ENCODE data around the gene RBM19. TPM values are rescaled to one million over a fixed set of nuclear protein-coding genes. Genes with fewer than 3 reads are reported as not detected.
A peak's percentile ranks its signal among the peaks of the same experiment; 100 is the strongest.

RBM19 gene
- total and polyA plus RNA-seq, 2 donors (not counting 1 experiment from before 2014, with no cell fraction given): 10.5 to 16.5 TPM

GRCh38 chr12:113852264-113852663 is 113.9 kb downstream of the RBM19 start:
- Histone ChIP-seq H3K27me3 (ENCODE audit: control insufficient read depth, insufficient read depth, low read length) (no peaks in the 10 kb centered on the region), H3K9me3 (ENCODE audit: control insufficient read depth, insufficient read depth, low read depth, low read length) (no peaks in the 10 kb centered on the region), H3K27ac (ENCODE audit: insufficient read depth, low read length) (no peak overlapping the region), H4K20me1 (ENCODE audit: control insufficient read depth, extremely low read depth, insufficient read depth, low read length) (no peaks in the 10 kb centered on the region), H3K36me3 (ENCODE audit: control insufficient read depth, insufficient read depth, low read length) (peaks cover 4% of the 10 kb centered on the region), H3K4me3 (replicated peaks in 1 of 4; ENCODE audit: control extremely low read depth in 1 of 4, insufficient read depth in 1 of 4, low read depth in 3 of 4, low read length in 4 of 4) (no peak overlapping the region), H3K4me1 (ENCODE audit: control insufficient read depth, extremely low read depth, insufficient read depth, low read length) (no peaks in the 10 kb centered on the region), H3K79me2 (ENCODE audit: control insufficient read depth, insufficient read depth, low read length) (no peaks in the 10 kb centered on the region), H3K9ac (ENCODE audit: insufficient read depth, low read length) (no peak overlapping the region), H3K4me2 (ENCODE audit: extremely low read depth, insufficient read depth, low read length) (no peak overlapping the region), H2AFZ (ENCODE audit: low read length) (no peak overlapping the region)
- no peak for DNase-seq (ENCODE audit: low read depth in 2 of 2)
- no peak for TF ChIP-seq CTCF (conservative IDR thresholded peaks at IDR 0.05 in 1 of 2, IDR thresholded peaks at IDR 0.05 in 1 of 2; ENCODE audit: low read depth in 1 of 2, low read length in 2 of 2)
- no peak for TF ChIP-seq EZH2 (IDR thresholded peaks at IDR 0.05; ENCODE audit: low read length, missing control alignments)

GRCh38 chr12:113850309-113851056 is 115.6 kb downstream of the RBM19 start:
- Histone ChIP-seq H3K4me1 (ENCODE audit: control insufficient read depth, extremely low read depth, insufficient read depth, low read length) (no peaks in the 10 kb centered on the region), H3K4me3 (replicated peaks in 1 of 4; ENCODE audit: control extremely low read depth in 1 of 4, insufficient read depth in 1 of 4, low read depth in 3 of 4, low read length in 4 of 4) (no peak overlapping the region), H2AFZ (ENCODE audit: low read length) (no peak overlapping the region), H4K20me1 (ENCODE audit: control insufficient read depth, extremely low read depth, insufficient read depth, low read length) (no peaks in the 10 kb centered on the region), H3K27ac (ENCODE audit: insufficient read depth, low read length) (no peak overlapping the region), H3K27me3 (ENCODE audit: control insufficient read depth, insufficient read depth, low read length) (no peaks in the 10 kb centered on the region), H3K4me2 (ENCODE audit: extremely low read depth, insufficient read depth, low read length) (no peak overlapping the region), H3K79me2 (ENCODE audit: control insufficient read depth, insufficient read depth, low read length) (no peaks in the 10 kb centered on the region), H3K36me3 (ENCODE audit: control insufficient read depth, insufficient read depth, low read length) (peaks cover 2% of the 10 kb centered on the region), H3K9me3 (ENCODE audit: control insufficient read depth, insufficient read depth, low read depth, low read length) (no peaks in the 10 kb centered on the region), H3K9ac (ENCODE audit: insufficient read depth, low read length) (no peak overlapping the region)
- TF ChIP-seq EZH2 (IDR thresholded peaks at IDR 0.05; ENCODE audit: low read length, missing control alignments) (no peak), CTCF (conservative IDR thresholded peaks at IDR 0.05 in 1 of 2, IDR thresholded peaks at IDR 0.05 in 1 of 2; ENCODE audit: low read depth in 1 of 2, low read length in 2 of 2) (no peak)
- DNase-seq (ENCODE audit: low read depth in 2 of 2): peak; percentile 62 to 65

- TF ChIP-seq EZH2 (IDR thresholded peaks at IDR 0.05; ENCODE audit: low read length, missing control alignments) (no peak), CTCF (conservative IDR thresholded peaks at IDR 0.05 in 1 of 2, IDR thresholded peaks at IDR 0.05 in 1 of 2; ENCODE audit: low read depth in 1 of 2, low read length in 2 of 2) (no peak)
- no peak for DNase-seq (ENCODE audit: low read depth in 2 of 2)
- H3K4me1 ChIP-seq (ENCODE audit: control insufficient read depth, extremely low read depth, insufficient read depth, low read length): no peaks in the 10 kb centered on the region
- no peaks in the 10 kb centered on the region for H4K20me1 ChIP-seq (ENCODE audit: control insufficient read depth, extremely low read depth, insufficient read depth, low read length)
- H3K27me3 ChIP-seq (ENCODE audit: control insufficient read depth, insufficient read depth, low read length): no peaks in the 10 kb centered on the region
- no peak overlapping the region for H3K27ac ChIP-seq (ENCODE audit: insufficient read depth, low read length)
- no peak overlapping the region for H3K4me2 ChIP-seq (ENCODE audit: extremely low read depth, insufficient read depth, low read length)
- no peaks in the 10 kb centered on the region for H3K9me3 ChIP-seq (ENCODE audit: control insufficient read depth, insufficient read depth, low read depth, low read length)
- no peak overlapping the region for H3K4me3 ChIP-seq (replicated peaks in 1 of 4; ENCODE audit: control extremely low read depth in 1 of 4, insufficient read depth in 1 of 4, low read depth in 3 of 4, low read length in 4 of 4)
- no peak overlapping the region for H3K9ac ChIP-seq (ENCODE audit: insufficient read depth, low read length)
- peaks cover 4% of the 10 kb centered on the region for H3K36me3 ChIP-seq (ENCODE audit: control insufficient read depth, insufficient read depth, low read length)
- no peaks in the 10 kb centered on the region for H3K79me2 ChIP-seq (ENCODE audit: control insufficient read depth, insufficient read depth, low read length)
- no peak overlapping the region for H2AFZ ChIP-seq (ENCODE audit: low read length)
These were observed 118.3 kb downstream of the RBM19 start for GRCh38 chr12:113847856-113848255.
